ENCODE data around the gene ARHGAP10.

Gene ARHGAP10

GRCh38 chr4:148092316-148093014 is 360.6 kb downstream of the ARHGAP10 start:
- DNase-seq (ENCODE audit: low read depth in 2 of 2): no peak

- DNase-seq (ENCODE audit: low read depth in 2 of 2): no peak
Measured at GRCh38 chr4:148093065-148093464, 361.2 kb downstream of the ARHGAP10 start.

GRCh38 chr4:148094149-148094548 is 362.3 kb downstream of the ARHGAP10 start:
- DNase-seq (ENCODE audit: low read depth in 2 of 2): no peak

DNA sequence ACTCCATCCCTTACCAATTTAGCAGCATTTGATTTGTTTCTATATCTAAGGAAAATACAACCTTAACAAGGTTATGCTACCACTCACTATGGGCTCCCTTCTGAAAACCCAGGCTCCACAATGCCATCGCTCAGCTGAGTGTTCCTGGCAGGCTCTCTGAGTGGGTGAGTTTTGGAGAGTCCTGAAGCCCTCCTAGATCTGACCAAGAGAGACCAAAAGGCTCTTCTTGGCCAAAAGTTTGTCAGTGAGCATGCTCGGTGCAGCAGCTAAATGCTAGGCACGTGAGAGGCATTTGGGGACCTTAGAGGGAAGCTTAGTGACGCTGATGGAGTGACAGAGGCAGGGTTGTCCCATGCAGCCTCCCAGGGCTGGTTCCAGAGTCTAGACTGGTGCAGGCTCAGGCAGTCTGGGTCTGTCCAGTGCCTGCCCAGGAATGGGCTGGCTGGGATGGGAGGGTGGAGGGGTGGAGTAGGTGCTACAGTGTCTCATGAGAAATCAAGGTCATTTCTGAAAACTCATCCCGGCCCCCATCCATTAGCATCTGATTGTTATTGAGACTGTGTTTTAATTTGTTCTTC is 363.5 kb downstream of the ARHGAP10 start:
- DNase-seq (ENCODE audit: low read depth in 2 of 2): no peak

- no peak for DNase-seq (ENCODE audit: low read depth in 2 of 2)
Measured at GRCh38 chr4:148097801-148098200, 365.9 kb downstream of the ARHGAP10 start.

- no peak for DNase-seq (ENCODE audit: low read depth in 2 of 2)
Measured at GRCh38 chr4:148101235-148101634, 369.3 kb downstream of the ARHGAP10 start.

DNA sequence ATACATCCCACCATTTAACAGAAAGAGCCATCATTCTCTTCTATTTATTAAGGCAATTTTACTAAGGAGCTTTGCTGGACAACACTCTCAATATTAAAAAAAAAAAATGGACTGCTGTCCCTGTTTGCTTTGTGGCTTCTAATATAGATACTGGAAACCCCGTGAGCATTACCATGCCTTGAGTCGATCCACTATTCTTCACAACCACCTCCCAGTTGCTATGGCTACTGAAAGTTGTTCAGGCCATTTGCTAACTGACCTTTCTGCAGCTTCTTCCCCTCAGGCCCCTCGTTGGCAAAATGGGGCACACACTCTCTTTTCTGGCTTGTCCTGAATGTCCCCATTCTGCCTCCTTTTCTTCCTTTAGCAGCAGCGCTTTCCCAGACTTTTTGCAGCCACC is 369.9 kb downstream of the ARHGAP10 start:
- no peak for DNase-seq (ENCODE audit: low read depth in 2 of 2)

GRCh38 chr4:148103597-148104355 is 371.9 kb downstream of the ARHGAP10 start:
- no peak for DNase-seq (ENCODE audit: low read depth in 2 of 2)

DNA sequence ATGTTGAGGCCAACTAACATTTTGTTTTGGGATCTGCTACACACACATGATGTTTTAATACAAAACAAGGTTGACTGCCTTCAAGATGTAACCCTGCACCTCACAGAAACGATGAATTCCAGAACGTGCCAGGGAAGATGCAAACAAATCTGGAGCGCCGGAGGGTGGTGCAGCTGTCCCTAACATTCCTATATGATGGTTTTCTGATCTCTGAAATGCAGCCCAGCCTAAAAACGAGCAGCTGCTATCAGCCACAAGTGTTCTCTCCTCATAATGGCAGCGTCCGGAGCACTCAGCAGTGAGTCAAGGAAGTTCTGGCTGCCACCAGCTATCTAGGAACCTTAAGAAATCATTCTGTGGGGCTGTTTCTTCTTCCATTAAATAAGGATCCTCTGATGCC is 376.9 kb downstream of the ARHGAP10 start:
- no peak for DNase-seq (ENCODE audit: low read depth in 2 of 2)

DNA sequence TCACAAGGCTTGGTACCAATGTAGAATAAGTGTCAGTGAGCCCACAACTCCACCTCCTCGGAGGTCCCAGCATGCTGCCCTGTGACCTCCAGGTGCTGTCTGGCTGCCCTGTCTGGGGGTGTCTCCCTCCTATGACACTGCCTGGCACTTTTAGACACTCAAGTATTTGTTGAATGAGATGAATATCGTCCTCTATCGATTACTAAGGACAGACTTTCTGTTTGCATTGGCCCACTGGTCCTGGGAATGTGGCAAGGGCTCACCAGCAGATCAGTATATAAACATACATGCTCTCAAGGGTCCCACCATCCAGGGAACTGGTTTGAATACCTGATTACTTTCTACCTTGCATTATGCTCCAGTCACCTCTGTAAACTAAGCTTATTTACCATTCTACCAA is 377.3 kb downstream of the ARHGAP10 start:
- DNase-seq (ENCODE audit: low read depth in 2 of 2): no peak

DNA sequence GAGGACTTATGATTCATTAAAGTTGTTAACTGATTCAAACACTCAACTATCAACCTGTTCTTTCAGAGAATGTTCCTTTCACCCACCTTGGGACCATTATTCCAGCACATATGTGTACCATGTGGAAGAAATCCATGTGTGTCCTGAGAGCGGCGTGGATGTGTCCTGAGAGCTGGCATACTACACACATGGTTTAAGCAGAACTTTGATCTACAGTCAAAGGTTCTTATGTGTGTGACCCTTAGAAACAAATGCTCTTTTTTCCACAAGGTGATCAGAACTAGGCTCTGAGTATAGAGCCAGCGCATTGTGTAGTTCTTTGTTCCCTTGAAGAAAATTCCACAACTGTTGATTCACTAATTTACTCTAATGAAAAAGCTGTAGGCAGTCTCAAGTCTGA is 378.3 kb downstream of the ARHGAP10 start:
- DNase-seq (ENCODE audit: low read depth in 2 of 2): no peak

DNA sequence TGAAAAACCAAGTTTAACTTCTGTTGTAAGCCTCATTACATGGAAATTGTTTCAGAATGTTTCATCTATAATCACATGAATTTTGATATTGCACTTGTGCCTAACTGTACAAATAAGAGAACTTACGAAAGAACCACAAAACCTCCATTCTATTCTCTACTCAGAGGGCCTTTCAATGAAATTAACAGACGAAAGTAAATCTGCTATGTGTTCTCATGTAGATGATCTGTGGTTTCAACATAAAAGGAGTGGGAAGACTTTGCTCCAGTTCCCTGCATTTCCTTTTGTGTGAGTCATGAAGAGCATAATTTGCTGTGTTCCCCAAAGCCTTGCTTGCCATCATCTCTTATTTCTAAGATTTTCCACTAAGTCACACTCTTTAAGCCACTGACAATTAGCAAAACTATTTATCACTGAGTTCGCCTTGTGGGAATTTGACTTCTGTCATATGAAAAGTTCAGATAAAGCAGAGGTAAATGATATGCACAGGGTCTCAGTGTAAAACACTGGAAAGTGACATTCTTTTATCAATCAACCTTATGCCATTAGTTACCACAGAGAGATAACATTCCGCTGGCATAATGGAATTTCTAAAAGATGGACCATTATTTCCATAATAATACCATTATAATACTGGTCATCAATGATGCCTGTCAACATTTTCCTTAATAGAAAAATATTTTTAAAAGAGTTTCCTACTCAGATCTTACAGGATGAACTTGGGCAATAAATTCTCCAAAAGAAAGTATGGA is 380.5 kb downstream of the ARHGAP10 start:
- no peak for DNase-seq (ENCODE audit: low read depth in 2 of 2)

DNA sequence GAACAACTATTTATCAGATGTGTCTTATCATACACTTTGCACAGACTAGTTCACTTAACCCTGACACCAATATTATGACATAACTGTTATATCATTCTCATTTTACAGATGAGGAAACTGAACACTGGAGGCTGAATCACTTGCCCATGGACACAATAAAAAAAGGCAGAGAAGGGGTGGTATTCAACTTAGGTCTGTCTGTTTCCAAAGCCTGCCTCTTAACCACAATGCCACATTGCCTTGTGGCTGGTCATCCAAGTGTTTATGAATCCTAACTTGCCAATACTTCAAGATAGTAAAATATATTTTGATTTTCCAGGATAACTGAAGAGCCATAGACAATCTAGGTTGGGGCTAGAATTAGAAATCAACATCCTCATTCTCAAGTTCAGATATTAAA is 382.5 kb downstream of the ARHGAP10 start:
- no peak for DNase-seq (ENCODE audit: low read depth in 2 of 2)

- DNase-seq (ENCODE audit: low read depth in 2 of 2): no peak
Measured at GRCh38 chr4:148116264-148116663, 384.4 kb downstream of the ARHGAP10 start.

GRCh38 chr4:148116969-148117368 is 385.1 kb downstream of the ARHGAP10 start:
- DNase-seq (ENCODE audit: low read depth in 2 of 2): no peak

GRCh38 chr4:148118179-148118578 is 386.3 kb downstream of the ARHGAP10 start:
- DNase-seq (ENCODE audit: low read depth in 2 of 2): no peak

- DNase-seq (ENCODE audit: low read depth in 2 of 2): no peak
Measured at GRCh38 chr4:148118633-148119032, 386.7 kb downstream of the ARHGAP10 start.

GRCh38 chr4:148120216-148120615 is 388.3 kb downstream of the ARHGAP10 start:
- DNase-seq (ENCODE audit: low read depth in 2 of 2): no peak
